GM21737 (cell line): ENCODE data around the gene KLHL40.

Source experiments
- ATAC-seq: cut with Tn5 transposase; IDR thresholded peaks from one replicate; pipeline ENCODE4 v1.9.1; 2021; ENCODE audit warnings: mild to moderate bottlenecking, moderate library complexity; ENCODE audit not compliant: unreplicated experiment

The KLHL40 gene

GRCh38 chr3:42656680-42657610 lies 28.4 kb upstream of the KLHL40 start:
- no peak for ATAC-seq

DNA sequence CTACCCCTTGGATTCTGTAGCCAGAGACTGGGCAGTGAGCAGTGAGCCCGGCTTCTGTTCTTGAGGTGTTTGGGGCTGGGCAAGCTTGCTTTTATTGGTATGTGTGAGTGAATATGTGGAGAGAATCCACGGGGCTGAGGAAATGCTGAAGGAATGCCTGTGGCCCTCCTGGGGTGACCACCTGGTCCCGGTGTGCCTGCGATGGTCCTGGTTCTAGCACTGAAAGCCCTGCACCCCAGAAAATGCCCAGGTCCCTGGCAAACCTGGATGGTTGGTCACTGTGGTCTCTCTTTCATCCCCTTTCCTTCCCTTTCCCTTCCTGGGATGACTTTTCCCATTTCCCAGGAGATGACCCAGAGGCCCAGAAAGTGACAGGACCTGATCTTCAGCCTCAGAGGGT lies 27.7 kb upstream of the KLHL40 start:
- no peak for ATAC-seq

DNA sequence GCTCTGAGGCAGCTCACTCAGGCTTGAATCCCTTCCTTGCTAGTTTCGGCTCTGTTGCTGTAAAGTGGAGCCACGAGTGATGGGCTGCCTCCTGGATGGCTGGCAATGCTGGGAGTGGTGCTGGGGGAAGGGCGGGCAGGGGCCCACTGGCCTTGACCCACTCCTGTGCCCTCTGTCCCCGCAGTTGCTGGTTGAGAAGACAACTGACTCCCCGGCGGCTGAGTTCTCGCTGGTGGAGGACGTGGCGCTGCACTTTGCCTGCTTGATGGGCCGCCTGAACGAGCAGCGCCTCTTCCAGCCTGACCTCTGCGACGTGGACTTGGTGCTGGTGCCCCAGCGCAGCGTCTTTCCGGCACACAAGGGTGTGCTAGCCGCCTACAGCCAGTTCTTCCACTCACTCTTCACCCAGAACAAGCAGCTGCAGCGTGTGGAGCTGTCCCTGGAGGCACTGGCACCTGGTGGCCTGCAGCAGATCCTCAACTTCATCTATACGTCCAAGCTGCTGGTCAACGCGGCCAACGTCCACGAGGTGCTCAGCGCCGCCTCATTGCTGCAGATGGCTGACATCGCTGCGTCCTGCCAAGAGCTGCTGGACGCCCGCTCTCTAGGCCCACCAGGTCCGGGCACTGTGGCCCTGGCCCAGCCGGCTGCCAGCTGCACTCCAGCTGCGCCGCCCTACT lies 27.1 kb upstream of the KLHL40 start:
- ATAC-seq, result no peak

DNA sequence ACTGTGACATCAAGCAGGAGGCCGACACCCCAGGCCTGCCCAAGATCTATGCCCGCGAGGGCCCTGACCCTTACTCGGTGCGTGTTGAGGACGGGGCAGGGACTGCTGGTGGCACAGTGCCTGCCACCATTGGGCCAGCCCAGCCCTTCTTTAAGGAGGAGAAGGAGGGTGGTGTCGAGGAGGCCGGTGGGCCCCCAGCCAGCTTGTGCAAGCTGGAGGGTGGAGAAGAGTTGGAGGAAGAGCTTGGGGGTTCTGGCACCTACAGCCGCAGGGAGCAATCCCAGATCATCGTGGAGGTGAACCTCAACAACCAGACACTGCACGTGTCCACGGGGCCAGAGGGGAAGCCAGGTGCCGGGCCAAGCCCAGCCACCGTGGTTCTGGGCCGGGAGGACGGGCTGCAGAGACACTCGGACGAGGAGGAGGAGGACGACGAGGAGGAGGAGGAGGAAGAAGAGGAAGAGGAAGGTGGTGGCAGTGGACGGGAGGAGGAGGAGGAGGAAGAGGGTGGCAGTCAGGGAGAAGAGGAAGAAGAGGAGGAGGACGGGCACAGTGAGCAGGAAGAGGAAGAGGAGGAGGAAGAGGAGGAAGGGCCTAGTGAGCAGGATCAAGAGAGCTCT lies 26.5 kb upstream of the KLHL40 start:
- ATAC-seq, result no peak

- ATAC-seq, result no peak
These were observed 25.7 kb upstream of the KLHL40 start for GRCh38 chr3:42659451-42660130.

DNA sequence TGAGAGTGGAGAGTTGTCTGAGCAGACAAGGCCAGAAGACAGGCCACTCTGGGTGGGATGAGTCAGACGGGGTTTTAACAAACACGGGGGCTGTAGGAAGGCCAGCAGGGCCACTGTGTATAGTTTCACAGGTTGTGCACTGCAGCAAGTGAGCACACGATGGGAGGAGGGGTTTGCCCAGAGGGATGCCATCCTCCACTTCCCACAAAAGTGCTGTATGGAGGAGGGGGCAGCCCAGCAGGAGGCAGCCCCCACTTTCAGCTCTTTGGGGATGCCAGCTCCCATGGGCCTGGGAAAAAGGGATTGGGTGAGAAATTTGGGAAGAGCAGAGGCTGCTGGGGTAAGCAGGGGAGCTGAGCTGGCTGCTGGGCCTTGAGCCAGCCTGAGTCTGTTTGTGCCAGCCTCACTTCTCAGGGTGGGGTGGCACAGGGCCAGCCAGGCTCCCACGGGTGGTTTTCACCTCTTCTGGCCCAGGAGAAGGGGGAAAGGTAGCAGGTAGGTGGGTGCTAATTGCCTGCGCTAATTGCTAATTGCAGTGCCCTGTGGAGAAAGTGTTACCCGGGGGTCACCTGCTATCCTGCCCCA lies 25.1 kb upstream of the KLHL40 start:
- ATAC-seq, result no peak

DNA sequence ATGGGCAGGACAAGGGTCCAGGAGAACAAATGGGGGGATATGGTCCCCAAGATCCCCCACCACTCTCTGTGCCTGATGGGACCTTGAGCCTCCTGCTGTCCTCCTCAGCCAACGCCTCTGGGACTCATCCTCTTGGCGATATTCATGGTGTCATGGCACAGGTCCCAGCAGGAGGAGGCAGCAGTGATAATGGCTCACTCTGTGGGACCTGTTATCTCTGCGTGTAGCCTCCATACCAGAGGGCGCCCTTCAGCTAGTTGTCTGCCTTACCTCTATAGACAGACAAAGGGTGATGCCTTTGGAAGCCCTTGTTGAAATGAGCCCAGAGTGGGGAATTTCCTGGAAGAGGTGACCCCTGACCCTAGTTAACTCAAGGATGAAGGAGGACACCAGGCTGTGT lies 24.4 kb upstream of the KLHL40 start:
- no peak for ATAC-seq

- no peak for ATAC-seq
These were observed 23.7 kb upstream of the KLHL40 start for GRCh38 chr3:42661593-42662022.

- ATAC-seq, result no peak
These were observed 23.1 kb upstream of the KLHL40 start for GRCh38 chr3:42662037-42662812.

DNA sequence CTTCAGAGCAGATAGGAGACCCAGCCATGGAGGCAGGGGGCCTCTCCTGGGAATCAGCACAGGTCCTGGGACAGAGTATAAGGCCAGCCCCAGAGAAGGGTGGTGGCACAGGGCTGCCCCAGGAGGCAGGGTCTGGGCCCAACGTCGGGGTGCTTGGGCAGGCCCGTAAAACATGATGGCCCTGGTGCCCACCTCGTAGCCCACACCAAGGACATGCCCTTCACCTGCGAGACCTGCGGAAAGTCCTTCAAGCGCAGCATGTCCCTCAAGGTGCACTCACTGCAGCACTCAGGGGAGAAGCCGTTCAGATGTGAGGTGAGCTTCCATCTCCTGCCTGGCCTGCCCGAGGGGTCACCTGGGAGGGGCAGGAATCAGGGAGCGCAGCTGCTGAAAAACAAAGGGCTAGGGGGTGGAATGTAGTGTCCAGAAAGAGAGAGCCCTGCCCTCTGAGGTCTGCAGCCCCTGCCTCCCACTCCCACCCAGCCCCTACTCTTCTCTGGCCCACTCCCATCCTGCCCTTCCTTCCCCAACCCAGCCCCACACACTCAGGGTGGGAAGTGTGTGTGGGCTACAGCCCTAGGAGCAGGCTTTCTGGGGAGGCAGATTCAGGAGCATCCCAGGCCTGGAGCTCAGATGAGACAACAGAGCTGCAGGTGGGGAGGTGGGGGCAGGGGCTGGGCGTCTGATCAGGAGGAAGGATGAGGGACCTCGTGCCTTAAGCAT lies 22.4 kb upstream of the KLHL40 start:
- ATAC-seq, result no peak

GRCh38 chr3:42663581-42664437 lies 21.5 kb upstream of the KLHL40 start:
- ATAC-seq, result no peak

- no peak for ATAC-seq
These were observed 20.9 kb upstream of the KLHL40 start for GRCh38 chr3:42664438-42664803.

GRCh38 chr3:42665050-42665878 lies 20.1 kb upstream of the KLHL40 start:
- ATAC-seq, result no peak

- ATAC-seq, result no peak
These were observed 19.3 kb upstream of the KLHL40 start for GRCh38 chr3:42666022-42666421.

DNA sequence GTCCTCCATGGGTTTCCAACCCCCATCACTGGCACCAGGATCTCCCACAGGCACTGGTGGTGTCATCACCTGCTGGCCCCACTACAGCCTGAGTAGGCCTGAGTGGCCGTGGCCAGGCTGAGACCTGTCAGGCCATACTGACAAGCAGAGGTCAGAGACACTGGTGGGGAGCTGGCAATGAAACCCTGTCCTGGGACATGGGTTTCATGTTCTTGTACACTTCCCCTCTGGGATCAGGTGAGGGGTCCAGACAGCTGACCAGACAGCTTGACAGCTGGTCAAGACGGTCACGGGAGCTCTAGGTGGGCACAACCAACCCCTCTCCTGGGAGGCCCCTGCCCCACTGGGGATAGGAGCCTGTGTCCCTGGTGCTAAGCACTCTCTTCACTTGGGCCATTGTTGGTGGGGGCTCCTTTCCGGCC lies 18.7 kb upstream of the KLHL40 start:
- no peak for ATAC-seq

DNA sequence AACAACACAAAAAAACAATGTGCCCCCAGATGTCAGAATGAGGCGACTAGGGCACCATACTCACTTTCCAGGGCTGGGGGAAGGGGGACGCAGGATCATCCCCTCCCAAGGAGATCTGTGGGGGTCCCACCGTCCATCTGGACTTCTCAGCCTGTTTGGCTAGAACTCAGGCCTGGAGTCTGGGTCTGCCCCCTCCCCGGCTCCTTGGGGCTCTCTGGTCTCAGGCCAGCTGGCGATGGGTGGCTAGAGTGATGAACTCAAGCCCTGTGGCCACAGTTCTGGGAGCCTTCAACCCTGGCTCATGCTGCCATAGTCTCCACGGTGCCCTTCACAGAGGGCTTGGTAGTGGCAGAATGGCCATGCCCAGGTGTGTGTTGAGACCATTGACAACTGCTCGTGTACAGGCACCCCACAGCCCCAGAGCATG lies 18.2 kb upstream of the KLHL40 start:
- no peak for ATAC-seq

DNA sequence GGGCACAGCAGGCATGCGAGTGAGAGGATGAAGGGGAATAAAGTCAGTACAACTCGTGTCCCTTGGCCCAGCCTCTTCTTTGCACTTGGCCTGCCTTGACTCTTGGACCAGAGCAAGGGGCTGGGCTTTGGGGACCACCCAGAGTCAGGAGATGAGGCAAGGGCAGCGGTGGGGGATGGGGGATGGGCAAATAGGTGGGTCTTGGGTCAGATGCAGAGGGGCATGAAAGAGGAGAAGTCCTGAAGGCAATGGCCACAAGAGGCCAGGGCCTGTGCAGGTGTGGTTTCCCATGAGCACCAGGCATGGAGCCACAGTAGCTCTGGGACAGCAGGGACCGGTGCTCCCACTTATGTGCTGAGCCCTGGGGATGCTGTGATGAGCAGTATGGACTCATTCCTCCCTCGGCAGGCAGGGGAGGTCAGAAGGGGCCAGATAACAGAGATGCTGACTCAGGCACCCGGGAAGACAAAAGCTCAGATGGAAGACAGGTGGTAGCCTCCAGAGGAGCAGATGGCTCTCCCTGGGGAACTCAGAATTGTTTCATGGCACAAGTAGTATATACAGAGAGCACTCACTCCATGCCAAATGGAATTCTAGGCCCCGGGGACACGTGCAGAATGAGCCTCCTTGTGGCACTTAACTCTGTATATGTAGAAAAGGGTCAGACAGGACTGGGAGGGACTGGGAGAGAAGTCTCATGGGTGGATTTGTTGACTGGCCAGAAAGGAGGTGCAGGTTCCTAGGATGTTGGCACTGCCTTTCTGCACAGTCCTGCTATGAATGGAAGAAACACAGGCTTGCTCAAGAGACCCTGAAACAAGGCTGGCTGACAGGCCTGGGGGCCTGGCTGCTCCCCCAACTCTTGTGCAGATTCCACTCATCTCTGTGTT lies 17.6 kb upstream of the KLHL40 start:
- no peak for ATAC-seq
